RKO (cell line): ENCODE data around the gene SIN3B.
A peak's percentile ranks its signal among the peaks of the same experiment; 100 is the strongest.
"Not testable (repeated sequence)": the region's sequence is repeated elsewhere in the genome, so short reads cannot be mapped to it uniquely, and the experiment has no call there.

Experiments used
- DNase-seq: peaks from one replicate; pipeline ENCODE4 v3.0.0-alpha.2; 2016; ENCODE audit warnings: low spot score

The SIN3B gene

GRCh38 chr19:16869331-16869972 lies 40.3 kb downstream of the SIN3B start:
- DNase-seq = no peak

GRCh38 chr19:16871871-16872270 lies 42.7 kb downstream of the SIN3B start:
- DNase-seq = no peak

- no peak for DNase-seq
Measured at GRCh38 chr19:16872728-16873127, 43.5 kb downstream of the SIN3B start.

GRCh38 chr19:16873594-16873993 lies 44.4 kb downstream of the SIN3B start:
- DNase-seq = no peak

- DNase-seq = no peak
Measured at GRCh38 chr19:16874250-16874977, 45.2 kb downstream of the SIN3B start.

GRCh38 chr19:16874978-16875299 lies 45.7 kb downstream of the SIN3B start:
- DNase-seq = not testable (repeated sequence)

- no peak for DNase-seq
Measured at GRCh38 chr19:16875584-16876555, 46.7 kb downstream of the SIN3B start.

GRCh38 chr19:16876904-16877361 lies 47.7 kb downstream of the SIN3B start:
- no peak for DNase-seq

- DNase-seq = no peak
Measured at GRCh38 chr19:16877581-16877980, 48.4 kb downstream of the SIN3B start.

GRCh38 chr19:16878181-16878965 lies 49.2 kb downstream of the SIN3B start:
- no peak for DNase-seq

- DNase-seq = no peak
Measured at GRCh38 chr19:16880884-16881554, 51.8 kb downstream of the SIN3B start.

GRCh38 chr19:16882146-16882545 lies 52.9 kb downstream of the SIN3B start:
- no peak for DNase-seq

- DNase-seq = no peak
Measured at GRCh38 chr19:16883522-16883921, 54.3 kb downstream of the SIN3B start.

GRCh38 chr19:16885166-16885565 lies 56.0 kb downstream of the SIN3B start:
- DNase-seq = no peak

- peak; percentile 11 for DNase-seq
Measured at GRCh38 chr19:16886305-16886880, 57.2 kb downstream of the SIN3B start.

GRCh38 chr19:16887353-16888265 lies 58.4 kb downstream of the SIN3B start:
- DNase-seq = no peak

GRCh38 chr19:16888629-16889365 lies 59.6 kb downstream of the SIN3B start, which contains the start of gene F2RL3:
Gene F2RL3, plus strand, starts transcription at chr19:16888999. Its CDS starts 191 bp downstream, at chr19:16889190.
- DNase-seq = no peak

GRCh38 chr19:16889366-16889882 lies 60.2 kb downstream of the SIN3B start:
- DNase-seq = no peak
